HEK293 (cell line): ENCODE results near the gene PCSK5.

Source experiments
- ATF2 ChIP-seq: fragments of 450-650 bp; formaldehyde crosslinking; IDR thresholded peaks from 2 replicates; pipeline ENCODE4 v1.5.1; 2016; ENCODE audit warnings: missing biosample characterization, missing genetic modification characterization, low read depth
- CTCF ChIP-seq: fragments of 450-650 bp; formaldehyde crosslinking; IDR thresholded peaks from 2 replicates; pipeline ENCODE4 v1.5.1; 2016; ENCODE audit warnings: missing biosample characterization, missing genetic modification characterization
- HOXA7 ChIP-seq: sonication (generic); formaldehyde crosslinking; IDR thresholded peaks from 2 replicates; pipeline ENCODE4 v1.8.1; 2022; ENCODE audit warnings: missing genetic modification reagents, borderline replicate concordance
- IKZF3 ChIP-seq: fragments of 450-650 bp; IDR thresholded peaks from 2 replicates; pipeline ENCODE4 v1.5.0; 2018; ENCODE audit warnings: missing biosample characterization, mild to moderate bottlenecking, missing genetic modification characterization, moderate library complexity
- PRDM10 ChIP-seq: fragments of 450-650 bp; formaldehyde crosslinking; IDR thresholded peaks from 2 replicates; pipeline ENCODE4 v1.5.1; 2016; ENCODE audit warnings: missing biosample characterization, missing genetic modification characterization
- ZBTB11 ChIP-seq: fragments of 450-650 bp; formaldehyde crosslinking; conservative IDR thresholded peaks from 2 replicates; pipeline ENCODE4 v1.5.1; 2016; ENCODE audit warnings: low read depth, missing biosample characterization, missing genetic modification characterization
- ZNF114 ChIP-seq: fragments of 450-650 bp; formaldehyde crosslinking; IDR thresholded peaks from 2 replicates; pipeline ENCODE4 v1.5.0; 2017; ENCODE audit warnings: missing biosample characterization, missing genetic modification characterization
- ZNF146 ChIP-seq: fragments of 450-650 bp; formaldehyde crosslinking; IDR thresholded peaks from 2 replicates; pipeline ENCODE4 v1.5.1; 2016; ENCODE audit warnings: missing biosample characterization, missing genetic modification characterization
- ZNF18 ChIP-seq: fragments of 450-650 bp; formaldehyde crosslinking; IDR thresholded peaks from 2 replicates; pipeline ENCODE4 v1.5.1; 2016; ENCODE audit warnings: missing biosample characterization, missing genetic modification characterization
- ZNF24 ChIP-seq: fragments of 450-650 bp; formaldehyde crosslinking; IDR thresholded peaks from 2 replicates; pipeline ENCODE4 v1.5.1; 2016; ENCODE audit warnings: missing biosample characterization, missing genetic modification characterization
- ZNF292 ChIP-seq: fragments of 450-650 bp; formaldehyde crosslinking; IDR thresholded peaks from 2 replicates; pipeline ENCODE4 v1.5.1; 2016; ENCODE audit warnings: low read depth, missing biosample characterization, missing genetic modification characterization, borderline replicate concordance
- ZNF558 ChIP-seq: fragments of 450-650 bp; formaldehyde crosslinking; IDR thresholded peaks from 2 replicates; pipeline ENCODE4 v1.5.1; 2016; ENCODE audit warnings: missing biosample characterization, missing genetic modification characterization
- ZNF561 ChIP-seq: fragments of 450-650 bp; IDR thresholded peaks from 2 replicates; pipeline ENCODE4 v1.5.1; 2018; ENCODE audit warnings: missing biosample characterization, missing genetic modification characterization, borderline replicate concordance
- ZNF621 ChIP-seq: fragments of 450-650 bp; formaldehyde crosslinking; IDR thresholded peaks from 2 replicates; pipeline ENCODE4 v1.5.1; 2017; ENCODE audit warnings: missing biosample characterization, missing genetic modification characterization

GRCh38 chr9:76090909-76091308, 200.4 kb downstream of the PCSK5 start:
- TF ChIP-seq CTCF (tag by site-specific recombination) = no peak
- no peak for TF ChIP-seq ZNF146 (tag by site-specific recombination)
- no peak for TF ChIP-seq ZNF18
- TF ChIP-seq ZNF24 (tag by site-specific recombination) = no peak
- TF ChIP-seq ZNF621 (tag by site-specific recombination) = no peak
- TF ChIP-seq ZNF292 = no peak
- no peak for TF ChIP-seq HOXA7 (CRISPR knock-in tag)
- TF ChIP-seq IKZF3 (tag by site-specific recombination) = no peak
- no peak for TF ChIP-seq ATF2 (tag by site-specific recombination)
- no peak for TF ChIP-seq ZBTB11
- no peak for TF ChIP-seq PRDM10 (tag by site-specific recombination)
- no peak for TF ChIP-seq ZNF561 (tag by site-specific recombination)
- TF ChIP-seq ZNF114 (tag by site-specific recombination) = no peak
- TF ChIP-seq ZNF558 = no peak
